Kasumi-1 (cell line): ENCODE data around the gene CDY2A.
"Not testable (repeated sequence)": the region's sequence is repeated elsewhere in the genome, so short reads cannot be mapped to it uniquely, and the experiment has no call there.

Experiments
- DNase-seq, 2 experiments: peaks; one replicate each; lab custom pipeline; 2025; lab: John Stamatoyannopoulos, UW

Gene CDY2A, protein sequence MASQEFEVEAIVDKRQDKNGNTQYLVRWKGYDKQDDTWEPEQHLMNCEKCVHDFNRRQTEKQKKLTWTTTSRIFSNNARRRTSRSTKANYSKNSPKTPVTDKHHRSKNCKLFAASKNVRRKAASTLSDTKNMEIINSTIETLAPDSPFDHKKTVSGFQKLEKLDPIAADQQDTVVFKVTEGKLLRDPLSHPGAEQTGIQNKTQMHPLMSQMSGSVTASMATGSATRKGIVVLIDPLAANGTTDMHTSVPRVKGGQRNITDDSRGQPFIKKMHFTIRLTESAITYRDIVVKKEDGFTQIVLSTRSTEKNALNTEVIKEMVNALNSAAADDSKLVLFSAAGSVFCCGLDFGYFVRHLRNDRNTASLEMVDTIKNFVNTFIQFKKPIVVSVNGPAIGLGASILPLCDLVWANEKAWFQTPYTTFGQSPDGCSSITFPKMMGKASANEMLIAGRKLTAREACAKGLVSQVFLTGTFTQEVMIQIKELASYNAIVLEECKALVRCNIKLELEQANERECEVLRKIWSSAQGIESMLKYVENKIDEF

DNA sequence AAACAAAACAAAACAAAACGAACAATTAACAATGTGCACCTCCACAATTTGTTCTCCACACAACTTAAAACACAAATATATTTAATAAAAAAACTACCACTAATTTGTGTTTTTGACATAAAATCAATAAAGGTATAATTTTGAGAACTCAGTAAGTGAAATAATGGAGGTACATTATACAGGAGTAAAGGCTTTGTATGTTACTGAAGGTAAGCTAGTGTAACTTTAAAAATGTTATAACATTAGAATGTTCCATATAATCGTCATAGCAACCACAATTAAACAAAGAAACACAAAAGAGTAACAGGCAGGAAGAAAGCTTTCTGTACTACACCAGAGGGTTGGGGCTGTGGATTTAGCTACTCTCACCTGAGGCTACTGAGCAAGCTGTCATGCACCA lies at the start of gene CDY2A:
Gene CDY2A (plus strand): TSS at position 301 of the 400 bp plus-strand sequence. CDS start 328 bp downstream, outside the sequence.
- DNase-seq: not testable (repeated sequence)

DNA sequence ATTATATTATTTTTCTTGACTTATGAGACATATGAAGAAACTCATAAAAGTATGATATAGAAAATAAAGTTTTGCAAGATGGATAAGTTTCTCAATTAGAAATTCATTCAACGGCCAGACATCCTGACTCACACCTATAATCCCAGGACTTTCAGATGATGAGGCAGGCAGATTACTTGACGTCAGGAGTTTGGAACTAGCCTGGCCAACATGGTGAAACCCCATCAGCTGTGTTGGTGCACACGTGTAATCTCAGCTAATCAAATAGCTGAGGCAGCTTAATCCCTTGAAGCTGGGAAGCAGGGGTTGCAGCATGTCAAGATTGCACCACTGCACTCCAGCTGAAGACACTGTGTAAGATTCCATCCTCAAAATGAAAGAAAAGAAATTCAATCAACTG lies 28.0 kb upstream of the CDY2A start:
- not testable (repeated sequence) for DNase-seq

DNA sequence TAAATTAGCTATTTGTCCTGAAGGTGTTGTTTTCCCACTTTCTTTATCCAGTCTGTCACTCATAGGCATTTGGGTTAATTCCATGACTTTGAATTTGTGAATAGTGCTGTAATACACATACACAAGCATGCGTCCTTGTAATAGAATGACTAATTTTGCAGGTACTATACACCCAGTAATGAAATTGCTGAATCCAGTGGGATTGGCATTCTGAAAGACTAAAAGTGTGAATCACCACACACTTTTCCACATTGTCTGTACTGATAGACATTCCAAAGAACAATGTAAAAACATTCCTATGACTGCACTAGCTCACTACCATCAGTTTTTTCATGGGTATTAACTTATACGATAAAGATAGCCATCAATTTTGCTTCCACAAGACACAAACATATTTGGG lies 27.3 kb upstream of the CDY2A start:
- DNase-seq: not testable (repeated sequence)

DNA sequence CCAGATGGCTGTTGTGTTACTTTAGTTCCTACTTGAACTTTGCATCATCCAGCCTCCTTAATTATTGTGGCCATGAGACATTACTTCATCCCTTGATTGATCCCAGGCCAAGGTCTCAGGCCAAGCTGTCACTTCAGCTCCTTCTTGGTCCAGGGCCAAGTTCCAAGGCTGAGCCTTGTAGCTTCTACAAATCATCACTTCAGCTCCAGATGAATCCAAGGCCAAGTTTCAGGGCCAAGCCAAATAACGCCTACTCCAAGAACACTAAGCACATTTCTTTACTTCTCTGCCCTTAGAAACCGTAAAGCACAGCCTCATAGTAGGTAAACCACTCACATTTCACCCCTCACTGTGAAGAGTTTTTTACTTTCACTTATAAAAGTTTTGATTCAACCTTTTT lies 1.7 kb upstream of the CDY2A start:
- DNase-seq: not testable (repeated sequence)

DNA sequence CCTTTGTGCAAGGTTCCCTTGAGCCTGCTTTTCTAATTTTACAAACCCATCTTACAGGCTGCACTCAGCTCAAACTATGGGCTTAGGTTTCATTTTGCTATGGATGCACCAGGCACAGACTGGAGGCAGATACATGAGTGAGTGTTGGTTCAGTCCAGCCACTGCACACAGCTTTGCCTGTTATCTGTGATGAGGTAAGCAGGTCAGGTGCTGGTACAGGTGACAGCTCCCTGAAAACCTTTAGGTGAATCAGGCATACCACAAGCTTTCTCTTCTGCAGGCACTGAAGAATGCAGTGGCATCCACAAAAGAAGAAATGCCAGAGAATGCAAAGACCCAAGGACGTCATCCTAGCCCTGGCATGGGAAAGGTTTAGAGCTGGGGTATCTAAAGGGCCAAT lies 3.3 kb downstream of the CDY2A start:
- not testable (repeated sequence) for DNase-seq

DNA sequence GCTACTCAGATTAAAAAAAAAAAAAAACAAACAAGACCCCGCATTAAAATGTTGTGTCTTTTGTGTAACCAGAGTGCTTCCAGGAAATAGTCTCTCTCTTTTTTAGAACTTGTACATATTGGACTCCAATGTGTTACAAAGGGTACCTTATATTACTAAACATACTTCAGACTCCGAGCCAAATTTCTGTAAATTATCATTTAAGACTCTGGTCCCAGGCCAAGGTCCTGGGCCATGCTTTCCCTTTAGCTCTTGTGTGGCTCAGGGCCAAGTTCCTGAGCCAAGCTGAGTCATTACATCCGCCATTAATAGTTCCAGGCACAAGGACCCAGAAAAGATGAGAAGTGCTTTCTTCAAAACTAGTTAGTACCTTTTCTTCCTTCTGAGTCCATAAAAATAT lies 4.6 kb downstream of the CDY2A start:
- not testable (repeated sequence) for DNase-seq

DNA sequence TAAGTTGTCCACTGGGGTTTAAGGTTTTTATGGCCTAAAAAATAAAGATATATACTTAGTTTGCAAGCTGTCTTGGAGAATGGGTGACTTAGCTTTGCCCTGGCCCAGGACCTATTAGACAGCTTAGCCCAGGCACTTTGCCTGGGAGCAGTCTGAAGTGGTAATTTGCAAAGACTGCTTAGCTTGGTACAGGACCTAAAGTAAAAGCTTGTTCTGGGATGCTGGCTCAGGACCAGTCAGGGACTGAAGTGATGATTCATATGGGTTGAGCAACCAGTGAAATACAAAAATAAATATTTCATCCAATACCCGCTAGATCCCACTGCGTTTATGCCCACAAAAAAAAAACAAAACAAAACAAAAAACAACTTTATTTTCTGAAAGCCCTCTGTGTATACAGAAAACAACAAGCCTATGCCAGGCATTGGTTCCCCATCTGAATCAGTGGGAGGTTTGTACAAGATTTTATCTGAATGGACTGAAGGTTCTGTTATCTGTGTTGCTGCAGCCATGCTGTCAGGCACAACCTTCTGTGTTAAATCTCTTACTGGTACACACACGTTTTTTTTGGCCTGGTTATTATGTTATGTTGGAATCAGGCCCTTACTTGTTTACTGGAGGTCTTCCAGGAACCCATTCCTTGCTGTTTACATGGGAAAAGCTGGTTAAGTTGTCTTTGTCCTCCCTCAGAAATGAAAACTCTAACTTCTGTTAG lies 8.7 kb downstream of the CDY2A start:
- not testable (repeated sequence) for DNase-seq

DNA sequence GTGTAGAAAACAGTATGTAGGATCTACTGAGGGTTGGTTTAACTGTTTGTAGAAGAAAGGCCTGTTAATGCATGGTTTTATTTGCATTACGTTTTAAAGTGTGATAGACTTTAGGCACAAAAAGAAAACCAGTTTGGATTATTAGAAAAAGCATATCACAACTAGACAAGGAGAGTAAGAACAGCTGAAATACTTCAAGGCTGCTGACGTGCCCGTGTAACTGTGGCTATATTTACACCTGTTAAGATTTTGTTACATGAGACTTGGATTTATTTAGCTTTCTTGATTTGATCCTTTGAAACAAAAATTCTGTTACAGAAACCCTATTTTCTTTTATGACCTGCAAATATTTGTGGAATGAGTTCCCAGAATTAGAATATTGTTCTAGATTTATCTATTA lies 9.3 kb downstream of the CDY2A start:
- not testable (repeated sequence) for DNase-seq

DNA sequence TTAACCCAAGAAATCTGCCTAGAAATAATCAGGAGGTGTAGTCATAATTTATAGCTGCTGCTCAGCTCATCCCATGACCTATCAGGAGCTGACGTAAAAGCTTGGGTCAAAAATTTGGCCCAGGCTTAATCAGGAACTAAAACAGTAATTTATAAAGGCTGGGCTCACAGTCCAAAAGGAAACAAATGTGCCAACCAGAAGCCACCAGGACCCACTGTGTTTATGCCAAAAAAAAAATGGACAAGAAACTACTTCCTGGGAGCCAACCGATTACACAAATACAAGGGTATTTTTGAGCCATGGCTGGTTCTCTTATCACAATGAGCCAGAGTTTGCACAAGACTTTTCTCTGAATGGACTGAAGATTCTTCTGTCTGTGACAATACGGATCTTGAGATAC lies 19.4 kb downstream of the CDY2A start:
- not testable (repeated sequence) for DNase-seq

DNA sequence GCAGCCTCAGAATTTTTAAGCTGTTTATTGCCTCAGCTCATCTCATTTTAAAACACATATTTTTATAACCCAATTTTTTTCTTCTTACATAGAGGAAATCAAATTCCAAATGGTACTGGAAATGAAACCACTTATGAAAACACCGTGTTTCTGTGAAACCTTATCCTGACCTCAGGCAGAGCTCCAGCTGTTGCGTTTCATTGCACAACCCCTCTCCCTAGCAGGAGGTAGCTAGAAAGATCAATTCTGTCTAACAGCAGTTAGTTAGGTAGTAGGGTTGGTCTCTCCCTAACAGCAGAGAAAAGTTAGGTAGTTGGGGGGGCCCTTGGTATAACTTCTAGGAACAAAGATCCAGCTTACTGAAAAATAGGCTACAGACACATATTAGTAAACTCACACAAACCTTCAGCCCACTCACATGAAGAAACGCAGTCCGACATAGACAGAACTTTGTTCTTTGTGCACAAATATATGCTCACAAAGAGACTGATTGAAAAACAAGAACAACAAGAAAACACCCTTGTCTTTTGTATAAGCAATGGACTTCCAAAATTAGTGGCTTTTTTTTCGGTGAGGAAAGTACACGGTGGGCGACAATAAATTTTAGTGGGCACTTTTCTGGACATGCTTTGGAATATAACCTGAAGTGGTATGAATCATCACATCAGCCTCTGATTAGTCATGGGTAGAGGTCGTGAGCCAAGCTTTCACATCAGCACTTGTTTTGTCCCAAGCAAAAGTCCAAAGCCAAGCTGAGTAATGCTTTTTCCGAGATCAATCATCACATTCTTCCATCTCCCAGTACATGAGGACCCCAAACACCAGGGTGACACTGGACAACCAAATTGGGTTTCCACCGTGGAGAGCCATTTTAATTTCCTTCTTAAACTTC lies 22.8 kb downstream of the CDY2A start:
- not testable (repeated sequence) for DNase-seq

DNA sequence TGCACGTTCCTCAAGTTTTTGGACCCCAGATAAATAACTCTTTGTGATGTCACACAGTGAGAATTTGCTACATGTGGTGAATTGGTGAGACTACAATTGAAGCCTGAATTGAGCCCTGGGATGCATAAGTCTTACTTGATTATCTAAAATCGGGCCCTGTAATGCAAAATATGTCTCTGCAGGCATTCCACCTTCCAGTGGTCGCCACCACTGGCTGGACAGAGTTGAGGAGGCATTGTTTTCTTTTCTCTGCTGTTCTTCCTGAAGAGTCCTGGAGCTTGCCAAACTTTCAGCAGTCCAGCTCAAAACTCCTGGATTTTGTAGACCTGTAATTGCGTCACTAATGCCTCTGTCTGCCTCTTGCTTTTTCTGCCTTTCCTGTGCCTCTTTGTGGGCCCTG lies 23.5 kb downstream of the CDY2A start:
- DNase-seq: not testable (repeated sequence)

DNA sequence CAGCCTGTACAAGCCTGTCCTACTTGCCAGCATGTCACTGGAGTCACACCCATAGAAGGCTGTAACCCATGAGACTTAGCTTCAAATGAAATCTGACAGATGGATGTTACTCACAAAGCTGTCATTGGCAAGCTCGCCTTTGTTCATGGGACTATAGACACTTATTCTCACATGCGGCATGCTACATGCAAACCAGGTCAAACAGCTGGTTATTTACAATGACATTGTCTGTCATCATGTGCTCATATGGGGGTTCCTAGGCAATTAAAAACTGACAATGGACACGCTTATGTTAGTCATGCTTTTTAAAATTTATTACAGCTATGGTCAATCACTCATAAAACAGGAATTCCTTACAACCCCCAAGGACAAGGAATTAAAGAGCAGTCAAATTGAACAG lies 30.9 kb downstream of the CDY2A start:
- not testable (repeated sequence) for DNase-seq

DNA sequence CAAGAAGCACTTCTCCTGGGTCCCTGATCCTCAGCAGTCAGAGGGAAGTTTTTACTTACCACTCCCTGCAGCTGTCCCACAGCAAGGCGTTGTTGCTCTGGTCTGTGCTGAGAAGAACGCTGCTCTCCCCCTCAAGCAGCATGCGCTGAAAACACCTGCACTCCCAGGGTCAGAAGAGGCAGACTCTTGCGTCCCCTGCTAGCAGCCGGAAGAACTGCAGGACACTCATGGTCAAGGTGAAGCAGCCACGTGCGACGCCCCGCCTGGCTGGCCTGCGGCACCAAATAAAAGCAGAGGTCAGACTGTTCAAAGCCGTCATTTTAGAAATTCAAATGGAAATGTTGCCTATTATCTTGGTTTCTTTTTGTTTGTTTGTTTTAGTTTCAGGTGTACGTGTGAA lies 47.9 kb downstream of the CDY2A start:
- not testable (repeated sequence) for DNase-seq
